Mammary epithelial cell (primary cell): ENCODE data around the gene XXYLT1.

ENCODE experiments used
- EZH2 ChIP-seq: IDR thresholded peaks from 2 replicates; pipeline ENCODE4 v1.6.1; 2012; ENCODE audit warnings: low read length, inconsistent platforms, borderline replicate concordance
- TF ChIP-seq, protein P1 (sequence below), 2 donors: IDR thresholded peaks in 1 of 2; conservative IDR thresholded peaks in 1 of 2; 2 replicates each; pipeline ENCODE4 v1.5.1; 2011 to 2012; ENCODE audit warnings: inconsistent platforms in 2 of 2, low read length in 2 of 2, mild to moderate bottlenecking in 2 of 2, control low read depth in 1 of 2, low read depth in 1 of 2; ENCODE audit not compliant: insufficient read depth in 1 of 2; ENCODE audit errors: extremely low read depth in 1 of 2

DNA sequence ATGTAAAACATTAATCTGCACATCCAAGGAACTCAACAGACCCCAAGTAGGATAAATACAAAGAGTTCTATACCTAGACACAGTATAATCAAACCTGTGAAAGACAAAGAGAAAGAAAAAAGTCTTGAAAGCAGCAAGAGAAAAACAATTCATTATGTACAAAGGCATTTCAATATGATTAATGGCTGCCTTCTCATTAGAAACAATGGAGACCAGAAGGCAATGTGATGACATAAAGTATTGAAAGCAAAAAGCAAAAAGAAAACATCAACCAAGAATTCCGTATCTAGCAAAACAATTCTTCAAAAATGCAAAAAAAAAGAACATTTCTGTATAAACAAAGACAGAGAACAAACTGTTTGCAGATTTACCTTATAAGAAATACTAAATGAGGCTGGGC is 81.1 kb downstream of the XXYLT1 start:
- no peak for TF ChIP-seq EZH2
- TF ChIP-seq, protein P1, sequence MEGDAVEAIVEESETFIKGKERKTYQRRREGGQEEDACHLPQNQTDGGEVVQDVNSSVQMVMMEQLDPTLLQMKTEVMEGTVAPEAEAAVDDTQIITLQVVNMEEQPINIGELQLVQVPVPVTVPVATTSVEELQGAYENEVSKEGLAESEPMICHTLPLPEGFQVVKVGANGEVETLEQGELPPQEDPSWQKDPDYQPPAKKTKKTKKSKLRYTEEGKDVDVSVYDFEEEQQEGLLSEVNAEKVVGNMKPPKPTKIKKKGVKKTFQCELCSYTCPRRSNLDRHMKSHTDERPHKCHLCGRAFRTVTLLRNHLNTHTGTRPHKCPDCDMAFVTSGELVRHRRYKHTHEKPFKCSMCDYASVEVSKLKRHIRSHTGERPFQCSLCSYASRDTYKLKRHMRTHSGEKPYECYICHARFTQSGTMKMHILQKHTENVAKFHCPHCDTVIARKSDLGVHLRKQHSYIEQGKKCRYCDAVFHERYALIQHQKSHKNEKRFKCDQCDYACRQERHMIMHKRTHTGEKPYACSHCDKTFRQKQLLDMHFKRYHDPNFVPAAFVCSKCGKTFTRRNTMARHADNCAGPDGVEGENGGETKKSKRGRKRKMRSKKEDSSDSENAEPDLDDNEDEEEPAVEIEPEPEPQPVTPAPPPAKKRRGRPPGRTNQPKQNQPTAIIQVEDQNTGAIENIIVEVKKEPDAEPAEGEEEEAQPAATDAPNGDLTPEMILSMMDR (conservative IDR thresholded peaks at IDR 0.05 in 1 of 2, IDR thresholded peaks at IDR 0.05 in 1 of 2; ENCODE audit: extremely low read depth in 1 of 2, insufficient read depth in 1 of 2, low read depth in 1 of 2, low read length in 2 of 2): no peak
